Spleen (tissue), 11 donors: ENCODE measurements around the gene NKAIN2. TPM values are rescaled to one million over a fixed set of nuclear protein-coding genes. Genes with fewer than 3 reads are reported as not detected.

Source experiments
- DNase-seq: peaks from one replicate; pipeline ENCODE4 v3.0.0-alpha.2; 2020
- H3K27ac ChIP-seq, 8 donors: fragments of 200-600 bp; sonication (generic) in 7 of 8; 1 replicate in 4 of 8; 2 replicates in 4 of 8; pipeline versions ENCODE4 v1.5.0 to v1.8.0; 2016 to 2021; ENCODE audit warnings: inconsistent platforms in 4 of 8, mild to moderate bottlenecking in 4 of 8, moderate library complexity in 1 of 8
- H3K27me3 ChIP-seq, 7 donors: fragments of 200-600 bp; sonication (generic) in 6 of 7; replicated peaks in 1 of 7; 1 replicate in 4 of 7; 2 replicates in 3 of 7; pipeline versions ENCODE4 v1.5.0 to v1.8.0; 2016 to 2021; ENCODE audit warnings: inconsistent platforms in 3 of 7, mild to moderate bottlenecking in 1 of 7
- H3K36me3 ChIP-seq, 6 donors: fragments of 200-600 bp; sonication (generic) in 5 of 6; 1 replicate in 4 of 6; 2 replicates in 2 of 6; pipeline versions ENCODE4 v1.5.0 to v1.8.0; 2016 to 2021; ENCODE audit warnings: inconsistent platforms in 2 of 6
- H3K4me1 ChIP-seq, 6 donors: fragments of 200-600 bp; sonication (generic) in 5 of 6; 1 replicate in 3 of 6; 2 replicates in 3 of 6; pipeline versions ENCODE4 v1.5.0 to v1.8.0; 2016 to 2021; ENCODE audit warnings: inconsistent platforms in 3 of 6
- H3K4me3 ChIP-seq, 8 donors: fragments of 200-600 bp; sonication (generic) in 7 of 8; 1 replicate in 4 of 8; 2 replicates in 4 of 8; pipeline versions ENCODE4 v1.5.0 to v1.8.0; 2016 to 2021; ENCODE audit warnings: inconsistent platforms in 4 of 8, mild to moderate bottlenecking in 4 of 8, moderate library complexity in 2 of 8
- H3K9me3 ChIP-seq, 8 donors: fragments of 200-600 bp; sonication (generic) in 7 of 8; 1 replicate in 4 of 8; 2 replicates in 4 of 8; pipeline versions ENCODE4 v1.5.0 to v1.8.0; 2016 to 2021; ENCODE audit warnings: inconsistent platforms in 4 of 8
- POLR2A ChIP-seq, 3 donors: fragments of 450-650 bp; IDR thresholded peaks; one replicate each; pipeline ENCODE4 v1.5.1; 2017; ENCODE audit warnings: antibody characterized with exemption in 3 of 3, mild to moderate bottlenecking in 1 of 3
- POLR2AphosphoS5 ChIP-seq, 3 donors: sonication (generic); formaldehyde crosslinking; IDR thresholded peaks; one replicate each; pipeline ENCODE4 v1.5.1; 2017; ENCODE audit warnings: antibody characterized with exemption in 3 of 3
- WGBS, 5 donors: extraction: QIAGEN DNeasy Blood & Tissue Kit in 3 of 5; methylation state at CpG; one replicate each; pipeline versions ENCODE4 v1.1.5 to v1.1.7; 2013 to 2018; 5-methylcytosine and 5-hydroxymethylcytosine counted together
- intact Hi-C: fragments of 100-400 bp; cut with DNase I; formaldehyde crosslinking; loops from one replicate; pipeline ENCODE4 v1.15.0; 2023; ENCODE audit warnings: low total_unique reads
- polyA plus RNA-seq, 3 donors: library from polyadenylated mRNA; stranded (reverse); fragments of 200-250 nt; gene quantifications; one replicate each; pipeline ENCODE4 v1.2.1, GENCODE V29; 2013
- total RNA-seq, 7 donors: library from RNA; depleted of rRNA in 3 of 7; stranded (reverse); fragments of >200 nt in 3 of 7; fragmentation: NEBNext Ultra II Directional in 4 of 7; extraction: Animal tissue kit (Norgen Biotek cat#: 25700) in 4 of 7; gene quantifications; one replicate each; pipeline versions ENCODE4 v1.1.0 to v1.2.1, GENCODE V29; 2016 to 2021
- TF ChIP-seq, protein P1 (sequence below), 11 experiments: fragments of 200-600 bp in 7 of 11; fragments of 450-650 bp in 4 of 11; sonication (generic) in 4 of 11; IDR thresholded peaks in 8 of 11; conservative IDR thresholded peaks in 3 of 11; 1 replicate in 7 of 11; 2 replicates in 4 of 11; pipeline versions ENCODE4 v1.4.0 to v1.8.0; 2016 to 2021; ENCODE audit warnings: antibody characterized with exemption in 11 of 11, inconsistent platforms in 4 of 11, mild to moderate bottlenecking in 1 of 11
- donor health status: healthy with polysubstance abuse.
- donor health status: DM: no; HTN: no; CAD: no; lungs with moderate emphysema.
- donor health status: DM: no; HTN: no; CAD: no.
- donor health status: Bipolar disorder and iron deficiency.
- donor health status: healthy.
- donor health status: DM: no; HTN: no; CAD: no.
- donor health status: DM: yes; HTN: yes; CAD: no.

Gene NKAIN2
- total and polyA plus RNA-seq, 10 donors: 0.13 to 0.51 (median 0.18) TPM; not detected in 4

DNA sequence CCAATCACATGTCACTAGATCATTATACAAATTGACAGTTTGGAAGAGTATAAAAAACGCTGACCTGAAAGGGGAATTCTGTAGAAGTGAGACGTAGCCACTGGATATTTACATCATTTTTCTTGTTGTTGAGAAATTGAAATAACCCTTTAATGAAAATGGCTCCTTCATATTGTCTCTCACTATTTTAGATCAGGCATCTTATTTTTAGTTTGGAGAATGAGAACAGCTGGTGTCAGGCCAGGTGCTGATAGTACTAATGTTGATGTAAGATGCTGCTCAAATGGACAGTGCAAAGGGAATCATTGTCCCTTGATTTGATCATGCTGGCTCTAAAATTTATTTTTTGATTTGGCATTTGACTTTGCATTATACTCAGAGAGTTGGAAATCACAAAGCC is 17.4 kb downstream of the NKAIN2 start:
- DNase-seq: no peak
- no peak for TF ChIP-seq POLR2AphosphoS5 (IDR thresholded peaks at IDR 0.05)
- no peak for TF ChIP-seq POLR2A (IDR thresholded peaks at IDR 0.05)
- TF ChIP-seq, protein P1, sequence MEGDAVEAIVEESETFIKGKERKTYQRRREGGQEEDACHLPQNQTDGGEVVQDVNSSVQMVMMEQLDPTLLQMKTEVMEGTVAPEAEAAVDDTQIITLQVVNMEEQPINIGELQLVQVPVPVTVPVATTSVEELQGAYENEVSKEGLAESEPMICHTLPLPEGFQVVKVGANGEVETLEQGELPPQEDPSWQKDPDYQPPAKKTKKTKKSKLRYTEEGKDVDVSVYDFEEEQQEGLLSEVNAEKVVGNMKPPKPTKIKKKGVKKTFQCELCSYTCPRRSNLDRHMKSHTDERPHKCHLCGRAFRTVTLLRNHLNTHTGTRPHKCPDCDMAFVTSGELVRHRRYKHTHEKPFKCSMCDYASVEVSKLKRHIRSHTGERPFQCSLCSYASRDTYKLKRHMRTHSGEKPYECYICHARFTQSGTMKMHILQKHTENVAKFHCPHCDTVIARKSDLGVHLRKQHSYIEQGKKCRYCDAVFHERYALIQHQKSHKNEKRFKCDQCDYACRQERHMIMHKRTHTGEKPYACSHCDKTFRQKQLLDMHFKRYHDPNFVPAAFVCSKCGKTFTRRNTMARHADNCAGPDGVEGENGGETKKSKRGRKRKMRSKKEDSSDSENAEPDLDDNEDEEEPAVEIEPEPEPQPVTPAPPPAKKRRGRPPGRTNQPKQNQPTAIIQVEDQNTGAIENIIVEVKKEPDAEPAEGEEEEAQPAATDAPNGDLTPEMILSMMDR (IDR thresholded peaks at IDR 0.05 in 8 of 11, conservative IDR thresholded peaks at IDR 0.05 in 3 of 11): no peak
- no peaks in the 10 kb centered on the region for H3K9me3 ChIP-seq
- no peaks in the 10 kb centered on the region for H3K36me3 ChIP-seq
- H3K4me3 ChIP-seq: no peak overlapping the region
- intact Hi-C loops: no loop called here
- 80 to 95% (median 86%) methylated on average over 2 of the region's 2 CpGs for WGBS, 5 donors
- no peak overlapping the region for H3K27ac ChIP-seq
- no peaks in the 10 kb centered on the region for H3K27me3 ChIP-seq
- no peaks in the 10 kb centered on the region for H3K4me1 ChIP-seq

- intact Hi-C loops: no loop called here
- TF ChIP-seq POLR2A (IDR thresholded peaks at IDR 0.05): no peak
- Histone ChIP-seq H3K36me3 (no peaks in the 10 kb centered on the region), H3K4me3 (no peak overlapping the region), H3K9me3 (no peaks in the 10 kb centered on the region), H3K27ac (no peak overlapping the region), H3K27me3 (no peaks in the 10 kb centered on the region), H3K4me1 (no peaks in the 10 kb centered on the region)
- 61 to 76% (median 72%) methylated on average over 3 of the region's 3 CpGs for WGBS, 5 donors
- DNase-seq: no peak
Observed at GRCh38 chr6:123829302-123829953, 25.8 kb downstream of the NKAIN2 start.

- 8 to 14% (median 11%) methylated on average over 3 of the region's 3 CpGs for WGBS, 5 donors
- intact Hi-C loops: no loop called here
- DNase-seq: no peak
- no peak overlapping the region for H3K4me3 ChIP-seq
- no peak overlapping the region for H3K27ac ChIP-seq
- no peaks in the 10 kb centered on the region for H3K9me3 ChIP-seq
- H3K27me3 ChIP-seq: no peaks in the 10 kb centered on the region
- H3K36me3 ChIP-seq: no peaks in the 10 kb centered on the region
- TF ChIP-seq, protein P1 (IDR thresholded peaks at IDR 0.05 in 8 of 11, conservative IDR thresholded peaks at IDR 0.05 in 3 of 11): no peak
- TF ChIP-seq POLR2AphosphoS5 (IDR thresholded peaks at IDR 0.05) (no peak), POLR2A (IDR thresholded peaks at IDR 0.05) (no peak)
- no peaks in the 10 kb centered on the region for H3K4me1 ChIP-seq
Observed at GRCh38 chr6:123830120-123830519, 26.5 kb downstream of the NKAIN2 start.

DNA sequence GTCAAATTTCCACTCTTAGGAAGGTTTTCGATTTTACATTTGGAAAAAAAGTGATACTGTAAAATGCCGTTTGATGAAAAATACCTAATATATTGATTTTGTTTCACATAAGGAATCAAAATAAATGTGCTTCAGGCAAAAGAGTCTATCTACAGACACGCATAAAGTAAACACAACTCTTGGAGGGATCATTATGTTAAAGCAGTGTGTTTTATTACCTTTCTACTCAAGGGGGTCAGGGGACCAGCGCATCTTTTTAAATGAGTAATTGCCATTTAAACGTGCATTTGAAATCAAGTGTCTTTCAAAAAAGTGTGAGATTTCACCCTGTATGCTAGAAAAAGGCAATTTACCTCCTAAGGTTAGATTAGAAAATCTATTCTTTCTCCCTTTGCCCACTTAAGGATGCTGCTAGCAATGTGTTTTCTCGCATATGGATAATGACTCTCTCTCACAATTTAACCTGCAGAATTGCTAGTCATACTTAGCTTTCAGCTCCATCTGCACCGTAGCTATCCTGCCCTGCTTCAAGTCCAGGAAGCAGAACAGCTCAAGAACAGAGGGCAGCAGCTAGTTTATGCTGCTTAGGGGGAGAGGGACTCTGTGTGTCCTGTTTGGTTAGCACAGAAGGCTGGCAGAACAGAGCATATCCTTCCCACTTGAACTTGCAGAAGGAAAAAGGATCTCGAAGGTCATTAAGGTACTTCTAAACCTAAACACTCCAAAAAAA is 35.0 kb downstream of the NKAIN2 start:
- DNase-seq: no peak
- TF ChIP-seq POLR2AphosphoS5 (IDR thresholded peaks at IDR 0.05): no peak
- no peak for TF ChIP-seq POLR2A (IDR thresholded peaks at IDR 0.05)
- TF ChIP-seq, protein P1 (IDR thresholded peaks at IDR 0.05 in 8 of 11, conservative IDR thresholded peaks at IDR 0.05 in 3 of 11): no peak
- H3K36me3 ChIP-seq: no peaks in the 10 kb centered on the region
- no peaks in the 10 kb centered on the region for H3K27me3 ChIP-seq
- no peaks in the 10 kb centered on the region for H3K4me1 ChIP-seq
- H3K27ac ChIP-seq: no peak overlapping the region
- WGBS, 5 donors: 43 to 50% (median 47%) methylated on average over 8 of the region's 8 CpGs
- H3K4me3 ChIP-seq: no peak overlapping the region
- intact Hi-C loops: no loop called here
- H3K9me3 ChIP-seq: no peaks in the 10 kb centered on the region
